Peyer's patch (tissue), 4 donors: ENCODE data around the gene SEC11A.

Experiments
- CTCF ChIP-seq, 6 experiments: fragments of 450-650 bp in 4 of 6; fragments of 200-600 bp in 2 of 6; sonication (generic) in 1 of 6; IDR thresholded peaks; one replicate each; pipeline ENCODE4 v1.5.1; 2017 to 2019; ENCODE audit warnings: antibody characterized with exemption in 6 of 6, mild to moderate bottlenecking in 3 of 6, moderate library complexity in 1 of 6
- POLR2A ChIP-seq, 2 donors: fragments of 450-650 bp; IDR thresholded peaks; one replicate each; pipeline ENCODE4 v1.5.1; 2017; ENCODE audit warnings: antibody characterized with exemption in 2 of 2, mild to moderate bottlenecking in 2 of 2, moderate library complexity in 2 of 2

DNA sequence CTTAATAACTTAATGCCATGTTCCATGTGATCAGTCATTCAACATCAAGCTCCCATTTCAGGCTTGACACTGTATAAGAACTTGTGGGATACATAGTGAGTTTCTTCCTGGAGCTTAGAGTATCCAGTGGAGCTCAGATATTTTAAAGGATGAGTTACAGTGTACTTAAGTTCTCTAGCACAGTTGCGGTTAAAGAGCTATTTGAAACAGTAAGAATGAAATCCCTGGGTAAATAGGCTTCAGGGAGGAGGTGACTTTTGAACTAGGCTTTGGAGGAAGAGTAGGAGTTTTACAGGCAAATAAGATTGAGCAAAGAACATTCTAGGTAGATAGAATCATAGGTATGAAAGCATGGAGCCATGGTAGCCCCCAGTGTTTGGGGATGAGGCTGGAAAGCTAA, 36.3 kb upstream of the SEC11A start:
- TF ChIP-seq CTCF (IDR thresholded peaks at IDR 0.05) (no peak), POLR2A (IDR thresholded peaks at IDR 0.05) (no peak)
